ENCODE measurements around the gene STS. TPM values are rescaled to one million over a fixed set of nuclear protein-coding genes. Genes with fewer than 3 reads are reported as not detected.
"Not testable (repeated sequence)": the region's sequence is repeated elsewhere in the genome, so short reads cannot be mapped to it uniquely, and the experiment has no call there.

STS gene
- total RNA-seq, 4 donors from 2014 or later = 1.8 to 7.9 (median 5.3) TPM

DNA sequence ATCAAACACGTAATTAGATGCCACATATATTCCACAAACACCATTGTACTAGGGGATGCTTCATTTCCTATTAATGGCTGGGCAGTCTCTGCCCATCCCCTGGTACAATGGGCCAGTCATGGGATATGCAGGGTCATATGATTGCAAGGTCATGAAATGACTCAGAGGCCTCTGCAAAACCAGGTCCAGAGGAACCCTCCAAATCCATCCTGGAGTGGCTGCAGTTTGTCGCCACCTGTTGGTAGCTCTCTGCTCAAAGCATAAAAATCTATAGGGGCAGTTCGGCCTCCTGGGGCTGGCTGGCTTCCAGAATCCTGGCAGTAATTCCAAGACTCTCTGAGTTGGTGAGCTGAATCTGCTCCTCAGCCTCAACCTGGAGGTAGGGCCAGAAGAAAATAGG, 23.4 kb downstream of the STS start:
- no peak for TF ChIP-seq POLR2A (IDR thresholded peaks at IDR 0.05)
- TF ChIP-seq EP300 (IDR thresholded peaks at IDR 0.05; ENCODE audit: low read depth) = no peak
- TF ChIP-seq, protein P1, sequence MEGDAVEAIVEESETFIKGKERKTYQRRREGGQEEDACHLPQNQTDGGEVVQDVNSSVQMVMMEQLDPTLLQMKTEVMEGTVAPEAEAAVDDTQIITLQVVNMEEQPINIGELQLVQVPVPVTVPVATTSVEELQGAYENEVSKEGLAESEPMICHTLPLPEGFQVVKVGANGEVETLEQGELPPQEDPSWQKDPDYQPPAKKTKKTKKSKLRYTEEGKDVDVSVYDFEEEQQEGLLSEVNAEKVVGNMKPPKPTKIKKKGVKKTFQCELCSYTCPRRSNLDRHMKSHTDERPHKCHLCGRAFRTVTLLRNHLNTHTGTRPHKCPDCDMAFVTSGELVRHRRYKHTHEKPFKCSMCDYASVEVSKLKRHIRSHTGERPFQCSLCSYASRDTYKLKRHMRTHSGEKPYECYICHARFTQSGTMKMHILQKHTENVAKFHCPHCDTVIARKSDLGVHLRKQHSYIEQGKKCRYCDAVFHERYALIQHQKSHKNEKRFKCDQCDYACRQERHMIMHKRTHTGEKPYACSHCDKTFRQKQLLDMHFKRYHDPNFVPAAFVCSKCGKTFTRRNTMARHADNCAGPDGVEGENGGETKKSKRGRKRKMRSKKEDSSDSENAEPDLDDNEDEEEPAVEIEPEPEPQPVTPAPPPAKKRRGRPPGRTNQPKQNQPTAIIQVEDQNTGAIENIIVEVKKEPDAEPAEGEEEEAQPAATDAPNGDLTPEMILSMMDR (IDR thresholded peaks at IDR 0.05) = peak in 4 of 5 experiments; percentile 13 to 30 (median 24)
- TF ChIP-seq POLR2AphosphoS5 (IDR thresholded peaks at IDR 0.05) = no peak
- Histone ChIP-seq H3K27ac (no peak overlapping the region), H3K4me1 (no peaks in the 10 kb centered on the region), H3K36me3 (no peaks in the 10 kb centered on the region), H3K4me3 (no peak overlapping the region), H3K27me3 (no peaks in the 10 kb centered on the region), H3K9me3 (no peaks in the 10 kb centered on the region)
- WGBS, 2 donors (ENCODE audit: low coverage in 1 of 2) = 90% methylated on average over 3 of the region's 3 CpGs; no CpG with 5 or more reads in 1 of the 2 donors
- DNase-seq = peak; percentile 41
- intact Hi-C loops (cut with DNase I; ENCODE audit: low total_unique reads) = no loop called here
- in situ Hi-C loops (cut with MboI; ENCODE audit: low pct_ligation_motif_present in 1 of 4, low pct_unique_long_range_greater_than_20kb in 1 of 4, low sequenced_read_pairs in 3 of 4) = no loop called here

DNA sequence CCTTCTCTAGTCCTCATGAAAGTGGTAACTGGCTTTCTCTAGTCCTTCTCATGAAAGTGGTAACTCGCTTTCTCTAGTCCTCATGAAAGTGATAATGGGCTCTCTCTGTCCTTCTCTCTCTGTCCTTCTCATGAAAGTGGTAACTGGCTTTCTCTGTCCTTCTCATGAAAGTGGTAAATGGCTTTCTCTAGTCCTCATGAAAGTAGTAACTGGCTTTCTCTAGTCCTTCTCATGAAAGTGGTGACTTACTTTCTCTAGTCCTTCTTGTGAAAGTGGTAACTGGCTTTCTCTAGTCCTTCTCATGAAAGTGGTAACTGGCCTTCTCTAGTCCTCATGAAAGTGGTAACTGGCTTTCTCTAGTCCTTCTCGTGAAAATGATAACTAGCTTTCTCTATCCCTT, 31.3 kb downstream of the STS start:
- in situ Hi-C loops (cut with MboI; ENCODE audit: low pct_ligation_motif_present in 1 of 4, low pct_unique_long_range_greater_than_20kb in 1 of 4, low sequenced_read_pairs in 3 of 4); intact Hi-C loops (cut with DNase I; ENCODE audit: low total_unique reads): not testable (repeated sequence)
- 83% methylated on average over 2 of the region's 2 CpGs; no CpG with 5 or more reads in 1 of the 2 donors for WGBS, 2 donors (ENCODE audit: low coverage in 1 of 2)

DNA sequence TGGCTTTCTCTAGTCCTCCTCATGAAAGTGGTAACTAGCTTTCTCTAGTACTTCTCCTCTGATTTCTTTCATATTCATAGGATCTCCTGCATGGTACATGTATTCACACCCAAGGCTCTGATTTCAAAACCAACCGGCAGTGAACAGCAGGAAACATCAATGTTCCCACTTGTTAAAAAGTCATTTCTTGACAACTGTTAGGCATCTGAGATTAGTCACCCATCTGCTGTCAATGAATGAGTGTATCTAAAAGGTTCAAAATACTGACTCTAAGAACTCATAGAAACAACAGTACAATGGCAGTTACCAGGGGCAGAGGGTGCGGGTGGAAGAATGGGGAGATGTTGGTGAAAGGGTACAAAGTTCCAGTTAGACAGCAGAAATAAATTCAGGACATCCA, 31.9 kb downstream of the STS start:
- TF ChIP-seq POLR2AphosphoS5 (IDR thresholded peaks at IDR 0.05) = no peak
- TF ChIP-seq POLR2A (IDR thresholded peaks at IDR 0.05) = no peak
- TF ChIP-seq, protein P1 (IDR thresholded peaks at IDR 0.05) = no peak
- TF ChIP-seq EP300 (IDR thresholded peaks at IDR 0.05; ENCODE audit: low read depth) = no peak
- no peak overlapping the region for H3K4me3 ChIP-seq
- H3K27me3 ChIP-seq = no peaks in the 10 kb centered on the region
- WGBS, 2 donors (ENCODE audit: low coverage in 1 of 2) = 85% methylated on average over 2 of the region's 2 CpGs; no CpG with 5 or more reads in 1 of the 2 donors
- no peaks in the 10 kb centered on the region for H3K9me3 ChIP-seq
- no peak for DNase-seq
- in situ Hi-C loops (cut with MboI; ENCODE audit: low pct_ligation_motif_present in 1 of 4, low pct_unique_long_range_greater_than_20kb in 1 of 4, low sequenced_read_pairs in 3 of 4) (no loop called here), intact Hi-C loops (cut with DNase I; ENCODE audit: low total_unique reads) (no loop called here)
- H3K27ac ChIP-seq = no peak overlapping the region
- H3K36me3 ChIP-seq = no peaks in the 10 kb centered on the region
- H3K4me1 ChIP-seq = no peaks in the 10 kb centered on the region

More for the DNA sequence above, 31.3 kb downstream of the STS start:
- H3K27me3 ChIP-seq, H3K4me3 ChIP-seq, H3K9me3 ChIP-seq, DNase-seq, H3K27ac ChIP-seq, H3K4me1 ChIP-seq, H3K36me3 ChIP-seq: not testable (repeated sequence)

DNA sequence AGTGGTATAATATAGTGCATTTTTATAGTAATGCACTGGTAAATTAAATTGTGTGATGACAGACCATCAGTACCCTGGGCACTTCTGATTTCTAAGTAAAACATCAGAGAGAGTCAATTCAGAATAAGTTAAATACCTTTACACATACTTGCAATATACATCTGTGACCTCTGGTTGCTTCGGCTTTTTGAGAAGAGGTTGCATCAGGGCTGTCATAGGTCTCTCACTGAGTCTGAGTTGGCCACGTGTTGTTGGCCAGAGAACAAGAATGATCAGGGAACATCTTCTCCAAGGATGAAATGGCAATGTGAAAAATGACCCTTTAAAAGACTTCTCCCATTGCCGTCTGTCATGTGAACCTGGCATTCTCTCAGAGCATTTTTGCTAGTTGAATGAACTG, 37.3 kb downstream of the STS start:
- no peak overlapping the region for H3K27ac ChIP-seq
- no peak for DNase-seq
- H3K4me1 ChIP-seq = no peaks in the 10 kb centered on the region
- H3K36me3 ChIP-seq = no peaks in the 10 kb centered on the region
- TF ChIP-seq, protein P1 (IDR thresholded peaks at IDR 0.05) = no peak
- TF ChIP-seq POLR2AphosphoS5 (IDR thresholded peaks at IDR 0.05) (no peak), POLR2A (IDR thresholded peaks at IDR 0.05) (no peak), EP300 (IDR thresholded peaks at IDR 0.05; ENCODE audit: low read depth) (no peak)
- H3K4me3 ChIP-seq = no peak overlapping the region
- intact Hi-C loops (cut with DNase I; ENCODE audit: low total_unique reads) (no loop called here), in situ Hi-C loops (cut with MboI; ENCODE audit: low pct_ligation_motif_present in 1 of 4, low pct_unique_long_range_greater_than_20kb in 1 of 4, low sequenced_read_pairs in 3 of 4) (no loop called here)
- H3K27me3 ChIP-seq = no peaks in the 10 kb centered on the region
- no peaks in the 10 kb centered on the region for H3K9me3 ChIP-seq
- WGBS, 2 donors (ENCODE audit: low coverage in 1 of 2) = 71% methylated on average over 3 of the region's 3 CpGs; no CpG with 5 or more reads in 1 of the 2 donors

DNA sequence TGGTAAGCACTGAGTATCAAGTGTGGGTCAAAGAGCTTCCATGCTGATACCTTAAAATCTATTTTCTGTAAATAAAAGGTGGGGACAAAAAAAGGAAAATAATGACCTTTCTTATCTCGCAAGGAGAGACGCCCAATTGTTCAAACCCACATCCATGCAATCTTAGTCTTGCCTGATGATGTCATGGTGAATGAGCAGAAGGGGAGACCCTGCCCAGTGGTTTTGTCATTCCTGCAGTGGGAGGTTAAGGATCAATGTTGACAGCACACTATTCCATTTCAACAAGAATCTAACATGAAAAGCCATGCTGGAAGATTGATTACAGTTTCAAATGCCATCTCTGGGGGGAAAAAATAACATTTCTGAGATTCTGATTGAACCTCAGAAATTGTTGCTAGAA, 41.2 kb downstream of the STS start:
- DNase-seq = no peak
- Histone ChIP-seq H3K9me3 (no peaks in the 10 kb centered on the region), H3K36me3 (no peaks in the 10 kb centered on the region), H3K4me1 (no peaks in the 10 kb centered on the region), H3K27me3 (no peaks in the 10 kb centered on the region), H3K27ac (no peak overlapping the region), H3K4me3 (no peak overlapping the region)
- intact Hi-C loops (cut with DNase I; ENCODE audit: low total_unique reads) = no loop called here
- WGBS, 2 donors (ENCODE audit: low coverage in 1 of 2) = 93% methylated on average over 2 of the region's 2 CpGs; no CpG with 5 or more reads in 1 of the 2 donors
- in situ Hi-C loops (cut with MboI; ENCODE audit: low pct_ligation_motif_present in 1 of 4, low pct_unique_long_range_greater_than_20kb in 1 of 4, low sequenced_read_pairs in 3 of 4) = no loop called here
- no peak for TF ChIP-seq POLR2AphosphoS5 (IDR thresholded peaks at IDR 0.05)
- TF ChIP-seq, protein P1 (IDR thresholded peaks at IDR 0.05) = no peak
- TF ChIP-seq POLR2A (IDR thresholded peaks at IDR 0.05) = no peak
- TF ChIP-seq EP300 (IDR thresholded peaks at IDR 0.05; ENCODE audit: low read depth) = no peak

Data from transverse colon (tissue), 4 donors.